OCI-LY1 (cell line): ENCODE measurements around the gene SLC25A18.

Source experiments
- EZH2 ChIP-seq: fragments of 200-600 bp; sonication (generic), shearing (Covaris generic); IDR thresholded peaks from 2 replicates; pipeline ENCODE4 v1.8.0; 2017; ENCODE audit warnings: borderline replicate concordance, mixed run types, mild to moderate bottlenecking, antibody characterized with exemption, low read length, moderate library complexity, mixed read lengths
- TF ChIP-seq, protein P1 (sequence below): fragments of 200-600 bp; sonication (generic), shearing (Covaris generic); IDR thresholded peaks from 2 replicates; pipeline ENCODE4 v1.5.1; 2017; ENCODE audit warnings: mild to moderate bottlenecking, antibody characterized with exemption, low read length, moderate library complexity, mixed read lengths

DNA sequence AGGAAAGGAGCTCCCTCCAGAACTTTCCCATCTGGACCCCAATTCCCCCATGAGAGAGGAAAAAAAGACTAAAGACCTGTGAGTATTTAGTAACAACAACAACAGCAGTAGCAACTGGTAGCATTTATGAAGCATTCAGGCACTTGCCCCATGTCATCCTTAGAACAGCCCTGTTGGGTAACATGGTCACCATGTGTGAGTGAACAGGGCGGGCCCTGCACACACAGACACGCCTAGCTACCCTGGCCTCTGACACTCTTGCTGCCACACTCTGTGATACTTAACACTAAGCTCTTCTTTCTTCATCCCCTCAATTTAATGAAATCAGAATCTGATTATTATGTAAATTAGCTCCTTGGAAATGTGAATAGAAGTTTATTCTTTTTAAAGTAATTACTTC, 26.1 kb upstream of the SLC25A18 start:
- TF ChIP-seq, protein P1, sequence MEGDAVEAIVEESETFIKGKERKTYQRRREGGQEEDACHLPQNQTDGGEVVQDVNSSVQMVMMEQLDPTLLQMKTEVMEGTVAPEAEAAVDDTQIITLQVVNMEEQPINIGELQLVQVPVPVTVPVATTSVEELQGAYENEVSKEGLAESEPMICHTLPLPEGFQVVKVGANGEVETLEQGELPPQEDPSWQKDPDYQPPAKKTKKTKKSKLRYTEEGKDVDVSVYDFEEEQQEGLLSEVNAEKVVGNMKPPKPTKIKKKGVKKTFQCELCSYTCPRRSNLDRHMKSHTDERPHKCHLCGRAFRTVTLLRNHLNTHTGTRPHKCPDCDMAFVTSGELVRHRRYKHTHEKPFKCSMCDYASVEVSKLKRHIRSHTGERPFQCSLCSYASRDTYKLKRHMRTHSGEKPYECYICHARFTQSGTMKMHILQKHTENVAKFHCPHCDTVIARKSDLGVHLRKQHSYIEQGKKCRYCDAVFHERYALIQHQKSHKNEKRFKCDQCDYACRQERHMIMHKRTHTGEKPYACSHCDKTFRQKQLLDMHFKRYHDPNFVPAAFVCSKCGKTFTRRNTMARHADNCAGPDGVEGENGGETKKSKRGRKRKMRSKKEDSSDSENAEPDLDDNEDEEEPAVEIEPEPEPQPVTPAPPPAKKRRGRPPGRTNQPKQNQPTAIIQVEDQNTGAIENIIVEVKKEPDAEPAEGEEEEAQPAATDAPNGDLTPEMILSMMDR = no peak
- no peak for TF ChIP-seq EZH2
